DMS153 (cell line): ENCODE data around the gene LIN28B.

Source experiments
- DNase-seq: peaks from one replicate; lab custom pipeline; 2025; lab: John Stamatoyannopoulos, UW

Gene LIN28B

GRCh38 chr6:105109955-105110895, 153.3 kb downstream of the LIN28B start:
- DNase-seq: no peak

GRCh38 chr6:105111105-105111504, 154.2 kb downstream of the LIN28B start:
- no peak for DNase-seq

- no peak for DNase-seq
These were observed 155.0 kb downstream of the LIN28B start for GRCh38 chr6:105111871-105112270.

- no peak for DNase-seq
These were observed 155.7 kb downstream of the LIN28B start for GRCh38 chr6:105112577-105112976.

- no peak for DNase-seq
These were observed 156.5 kb downstream of the LIN28B start for GRCh38 chr6:105113422-105113821.

- no peak for DNase-seq
These were observed 159.2 kb downstream of the LIN28B start for GRCh38 chr6:105116150-105116549.

GRCh38 chr6:105120570-105120969, 163.7 kb downstream of the LIN28B start:
- no peak for DNase-seq

- peak; percentile 71 for DNase-seq
These were observed 165.1 kb downstream of the LIN28B start for GRCh38 chr6:105121981-105122380.

- no peak for DNase-seq
These were observed 165.8 kb downstream of the LIN28B start for GRCh38 chr6:105122717-105123116.
